RWPE1 (cell line): ENCODE data around the gene ZMIZ1.

Experiments
- CTCF ChIA-PET: fragments of 350-600 bp; sonication (Branson Sonifier 250); formaldehyde crosslinking; extraction: SDS; loops from one replicate; lab custom pipeline; 2021; lab: Yijun Ruan, JAX
- POLR2A ChIA-PET: fragments of 400-600 bp; formaldehyde crosslinking; extraction: SDS; loops from one replicate; lab custom pipeline; 2020; ENCODE audit warnings: antibody characterized with exemption; ENCODE audit not compliant: low non-redundant PET; lab: Yijun Ruan, JAX
- DNase-seq: peaks from one replicate; pipeline ENCODE4 v3.0.0; 2012; ENCODE audit warnings: low spot score
- H3K27ac ChIP-seq: fragments of 450-650 bp; 2 replicates; pipeline ENCODE4 v1.5.1; 2017
- TF ChIP-seq, protein P1 (sequence below): fragments of 450-650 bp; conservative IDR thresholded peaks from 2 replicates; pipeline ENCODE4 v1.5.1; 2017; ENCODE audit warnings: low read depth, mild to moderate bottlenecking

The ZMIZ1 gene

DNA sequence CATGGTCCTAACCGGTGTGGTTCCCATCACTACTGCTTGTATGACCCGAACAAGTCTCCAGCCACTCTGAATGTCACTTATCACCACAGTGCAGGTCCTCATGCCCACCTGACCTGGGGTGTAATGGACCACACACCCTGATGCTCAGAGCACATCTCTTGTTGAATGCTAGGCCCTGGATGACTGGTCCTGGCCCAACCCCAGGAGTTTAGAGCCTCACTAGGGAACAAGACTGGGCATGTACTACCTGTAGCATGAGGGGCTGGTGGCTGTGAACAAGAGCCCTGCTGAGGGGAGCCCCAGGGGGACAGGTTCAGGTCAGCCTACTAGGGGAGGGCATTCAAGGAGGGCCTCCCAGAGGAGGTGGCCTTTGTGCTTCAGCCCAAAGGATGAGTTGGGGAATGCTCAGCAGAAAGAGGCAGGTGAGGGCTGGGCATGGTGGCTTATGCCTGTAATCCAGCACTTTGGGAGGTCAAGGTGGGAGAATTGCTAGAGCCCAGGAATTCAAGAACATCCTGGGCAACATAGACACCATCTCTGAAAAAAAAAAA is 31.2 kb downstream of the ZMIZ1 start:
- CTCF ChIA-PET, result no interaction called here
- DNase-seq, result no peak
- peak overlapping the region; percentile 94 for H3K27ac ChIP-seq
- POLR2A ChIA-PET, result no interaction called here
- TF ChIP-seq, protein P1, sequence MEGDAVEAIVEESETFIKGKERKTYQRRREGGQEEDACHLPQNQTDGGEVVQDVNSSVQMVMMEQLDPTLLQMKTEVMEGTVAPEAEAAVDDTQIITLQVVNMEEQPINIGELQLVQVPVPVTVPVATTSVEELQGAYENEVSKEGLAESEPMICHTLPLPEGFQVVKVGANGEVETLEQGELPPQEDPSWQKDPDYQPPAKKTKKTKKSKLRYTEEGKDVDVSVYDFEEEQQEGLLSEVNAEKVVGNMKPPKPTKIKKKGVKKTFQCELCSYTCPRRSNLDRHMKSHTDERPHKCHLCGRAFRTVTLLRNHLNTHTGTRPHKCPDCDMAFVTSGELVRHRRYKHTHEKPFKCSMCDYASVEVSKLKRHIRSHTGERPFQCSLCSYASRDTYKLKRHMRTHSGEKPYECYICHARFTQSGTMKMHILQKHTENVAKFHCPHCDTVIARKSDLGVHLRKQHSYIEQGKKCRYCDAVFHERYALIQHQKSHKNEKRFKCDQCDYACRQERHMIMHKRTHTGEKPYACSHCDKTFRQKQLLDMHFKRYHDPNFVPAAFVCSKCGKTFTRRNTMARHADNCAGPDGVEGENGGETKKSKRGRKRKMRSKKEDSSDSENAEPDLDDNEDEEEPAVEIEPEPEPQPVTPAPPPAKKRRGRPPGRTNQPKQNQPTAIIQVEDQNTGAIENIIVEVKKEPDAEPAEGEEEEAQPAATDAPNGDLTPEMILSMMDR, result no peak

- H3K27ac ChIP-seq, result peak overlapping the region; percentile 94
- CTCF ChIA-PET, result no interaction called here
- POLR2A ChIA-PET, result no interaction called here
- TF ChIP-seq, protein P1, result no peak
- no peak for DNase-seq
Measured at GRCh38 chr10:79100771-79101170, 32.0 kb downstream of the ZMIZ1 start.

DNA sequence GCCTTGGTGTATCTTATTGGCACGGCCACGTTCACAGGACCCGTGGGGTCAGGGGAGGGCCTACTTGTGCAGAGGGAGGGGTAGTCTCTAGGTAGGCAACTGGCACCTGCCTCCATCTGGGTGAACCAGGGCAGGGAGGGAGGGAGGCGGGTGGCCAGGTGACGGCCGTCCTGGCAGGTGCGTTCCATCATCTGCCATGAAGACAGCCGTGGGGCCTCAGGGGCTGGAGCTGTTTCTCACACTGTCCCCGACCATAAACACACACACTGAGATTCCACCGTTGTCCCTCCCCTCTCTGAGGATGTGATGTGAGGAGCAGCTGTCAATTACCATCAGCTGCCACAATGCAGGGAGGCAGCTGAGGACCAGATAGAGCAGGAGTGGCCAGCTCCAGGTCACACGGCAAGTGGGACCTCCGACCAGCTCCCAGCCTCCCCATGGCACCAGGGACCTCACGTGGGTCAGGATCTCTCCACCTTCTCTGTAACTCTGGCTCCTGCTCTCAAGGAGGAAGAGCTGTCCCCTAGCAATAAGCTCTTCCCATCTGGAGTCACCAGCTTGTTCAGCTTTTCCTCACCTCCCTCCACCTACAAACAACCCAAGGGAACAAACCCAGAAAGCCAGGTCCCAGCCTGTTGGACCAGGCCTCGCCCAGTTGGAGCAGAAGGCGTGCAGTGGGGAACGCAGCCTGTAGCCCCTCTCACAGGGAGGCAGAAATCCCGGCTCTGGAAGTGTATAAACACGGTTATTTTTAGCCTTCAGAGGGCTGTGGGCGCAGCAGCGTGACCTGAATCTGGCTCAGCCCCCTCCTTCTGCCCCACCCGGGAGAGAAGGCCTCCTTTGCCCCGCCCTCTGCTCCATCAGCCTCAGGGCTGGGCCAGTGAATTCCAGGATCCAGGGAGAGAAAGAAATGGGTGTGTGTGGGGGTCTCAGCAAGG is 33.1 kb downstream of the ZMIZ1 start:
- DNase-seq, result peak; percentile 73
- CTCF ChIA-PET, result interaction anchor here (1.1 to 1.4 kb wide), 2 partner anchors 14 to 28 kb away, joined by 4 to 9 read pairs; no protein-coding TSS in a partner anchor
- POLR2A ChIA-PET, result interaction anchor here (0.7 kb wide), 1 partner anchor 48 kb away, joined by 8 read pairs; no protein-coding TSS in a partner anchor
- peak overlapping the region; percentile 94 for H3K27ac ChIP-seq
- TF ChIP-seq, protein P1, result no peak

- TF ChIP-seq, protein P1, result no peak; the same call in 1 of the 2 replicates
- CTCF ChIA-PET, result interaction anchor here (0.7 to 1.4 kb wide), 3 partner anchors 14 to 28 kb away, joined by 3 to 9 read pairs (median 4); no protein-coding TSS in a partner anchor
- H3K27ac ChIP-seq, result peak overlapping the region; percentile 94
- no peak for DNase-seq
- POLR2A ChIA-PET, result interaction anchor here (0.8 kb wide), 1 partner anchor 54 kb away, joined by 6 read pairs; no protein-coding TSS in a partner anchor
Measured at GRCh38 chr10:79102498-79102874, 33.7 kb downstream of the ZMIZ1 start.

DNA sequence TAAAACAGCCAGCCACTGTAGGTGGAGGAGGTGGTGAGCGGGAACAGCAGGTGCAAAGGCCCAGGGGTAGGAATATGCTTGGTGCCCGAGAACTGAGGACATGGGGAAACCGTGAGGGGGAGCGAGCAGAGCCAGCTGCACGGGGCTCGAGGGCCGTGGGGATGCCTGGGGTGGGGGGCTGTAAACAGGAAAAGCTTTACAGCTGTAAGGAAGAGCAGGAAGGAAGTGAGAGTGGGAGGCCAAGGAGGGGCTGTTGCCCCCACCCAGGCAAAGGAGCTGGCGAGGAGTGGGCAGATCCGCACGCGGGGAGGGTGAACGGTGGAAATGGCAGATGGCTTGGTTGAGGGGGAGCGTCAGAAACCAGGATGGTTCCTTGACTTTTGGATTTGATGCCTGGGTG is 34.4 kb downstream of the ZMIZ1 start:
- CTCF ChIA-PET, result interaction anchor here (0.6 to 1.4 kb wide), 5 partner anchors 8 to 152 kb away, joined by 3 to 9 read pairs (median 4); no protein-coding TSS in a partner anchor
- TF ChIP-seq, protein P1, result no peak
- no peak for DNase-seq
- POLR2A ChIA-PET, result interaction anchor here (0.8 kb wide), 1 partner anchor 53 kb away, joined by 6 read pairs; no protein-coding TSS in a partner anchor
- H3K27ac ChIP-seq, result peak overlapping the region; percentile 94

DNA sequence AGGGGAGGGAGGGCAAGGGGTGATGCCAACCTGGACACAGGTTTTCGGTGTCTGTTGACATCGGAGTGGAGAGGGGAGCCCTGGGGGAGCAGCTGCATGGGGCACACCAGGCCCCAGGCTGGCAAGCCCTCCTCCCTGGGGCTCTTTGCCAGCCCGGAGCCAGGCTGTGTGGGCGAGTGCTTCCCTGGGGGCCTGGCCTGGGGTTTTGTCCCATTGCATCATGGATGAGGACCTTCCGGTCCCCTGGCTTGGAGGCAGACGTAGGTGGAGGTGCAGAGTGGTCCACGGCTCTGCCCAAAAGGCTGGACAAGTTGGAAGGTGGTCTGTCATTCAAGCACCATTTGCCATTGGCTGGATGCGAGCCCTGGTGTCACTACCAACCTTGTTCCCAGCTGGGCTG is 34.8 kb downstream of the ZMIZ1 start:
- TF ChIP-seq, protein P1, result no peak
- ChIA-PET POLR2A (interaction anchor here (0.8 kb wide), 1 partner anchor 53 kb away, joined by 6 read pairs; no protein-coding TSS in a partner anchor), CTCF (interaction anchor here (0.6 to 0.8 kb wide), 2 partner anchors 7 to 152 kb away, joined by 3 to 4 read pairs; no protein-coding TSS in a partner anchor)
- DNase-seq, result no peak
- peak overlapping the region; percentile 94 for H3K27ac ChIP-seq
